Uterus (tissue), 4 donors: ENCODE results near the gene TMEM200A. TPM values are rescaled to one million over a fixed set of nuclear protein-coding genes. Genes with fewer than 3 reads are reported as not detected.
"Not testable (repeated sequence)": the region's sequence is repeated elsewhere in the genome, so short reads cannot be mapped to it uniquely, and the experiment has no call there.

ENCODE experiments used
- DNase-seq, 2 donors: peaks; one replicate each; pipeline ENCODE4 v3.0.0-alpha.2; 2019 to 2020
- H3K27ac ChIP-seq, 2 donors: fragments of 200-600 bp; sonication (generic); 1 replicate in 1 of 2; 2 replicates in 1 of 2; pipeline ENCODE4 v1.5.1; 2016 to 2018
- H3K27me3 ChIP-seq, 2 donors: fragments of 200-600 bp; sonication (generic); one replicate each; pipeline ENCODE4 v1.5.1; 2018 to 2019; ENCODE audit warnings: control low read depth in 1 of 2
- H3K36me3 ChIP-seq, 2 donors: fragments of 200-600 bp; sonication (generic); one replicate each; pipeline ENCODE4 v1.5.1; 2019; ENCODE audit warnings: control low read depth in 1 of 2
- H3K4me1 ChIP-seq, 2 donors: fragments of 200-600 bp; sonication (generic); one replicate each; pipeline ENCODE4 v1.5.1; 2018 to 2019; ENCODE audit warnings: control low read depth in 1 of 2
- H3K4me3 ChIP-seq, 2 donors: fragments of 200-600 bp; sonication (generic); 1 replicate in 1 of 2; 2 replicates in 1 of 2; pipeline ENCODE4 v1.5.1; 2018 to 2019; ENCODE audit warnings: mild to moderate bottlenecking in 1 of 2
- H3K9me3 ChIP-seq, 2 donors: fragments of 200-600 bp; sonication (generic); one replicate each; pipeline ENCODE4 v1.5.1; 2019; ENCODE audit warnings: control low read depth in 1 of 2
- CTCF ChIP-seq, 4 experiments: fragments of 200-600 bp in 2 of 4; fragments of 450-650 bp in 2 of 4; sonication (generic) in 2 of 4; IDR thresholded peaks; one replicate each; pipeline ENCODE4 v1.5.1; 2016 to 2019; ENCODE audit warnings: antibody characterized with exemption in 4 of 4, mild to moderate bottlenecking in 2 of 4, moderate library complexity in 1 of 4
- POLR2A ChIP-seq, 2 donors: fragments of 450-650 bp; IDR thresholded peaks; one replicate each; pipeline ENCODE4 v1.6.1; 2016; ENCODE audit warnings: antibody characterized with exemption in 2 of 2, mild to moderate bottlenecking in 1 of 2, moderate library complexity in 1 of 2
- intact Hi-C: fragments of 100-400 bp; cut with DNase I; formaldehyde crosslinking; loops from one replicate; pipeline ENCODE4 v1.15.1; 2023; ENCODE audit warnings: low total_unique reads
- total RNA-seq, 4 donors: library from RNA; depleted of rRNA in 3 of 4; stranded (reverse); fragments of >200 nt in 3 of 4; gene quantifications; one replicate each; pipeline versions ENCODE4 v1.1.0 to v1.2.4, GENCODE V29; 2014 to 2023
- donor health status: DM: yes; HTN: yes; CAD: no.

The TMEM200A gene
- total RNA-seq, 4 donors from 2014 or later, result 20.9 to 27.9 (median 23.1) TPM

GRCh38 chr6:130326496-130326895, 39.3 kb upstream of the TMEM200A start:
- no peak for TF ChIP-seq CTCF (IDR thresholded peaks at IDR 0.05)
- no peak for TF ChIP-seq POLR2A (IDR thresholded peaks at IDR 0.05)
- H3K9me3 ChIP-seq, result no peaks in the 10 kb centered on the region
- no peak overlapping the region for H3K4me3 ChIP-seq
- intact Hi-C loops, result loop anchor here (10.0 kb wide), 1 partner anchor 518 kb away; no protein-coding TSS in a partner anchor
- DNase-seq, result no peak
- H3K36me3 ChIP-seq, result no peaks in the 10 kb centered on the region
- H3K4me1 ChIP-seq, result no peaks in the 10 kb centered on the region
- no peaks in the 10 kb centered on the region for H3K27me3 ChIP-seq
- no peak overlapping the region for H3K27ac ChIP-seq

- no peak for DNase-seq
- H3K36me3 ChIP-seq, result no peaks in the 10 kb centered on the region
- no peak for TF ChIP-seq CTCF (IDR thresholded peaks at IDR 0.05)
- no peak for TF ChIP-seq POLR2A (IDR thresholded peaks at IDR 0.05)
- H3K27ac ChIP-seq, result no peak overlapping the region
- no peaks in the 10 kb centered on the region for H3K9me3 ChIP-seq
- intact Hi-C loops, result no loop called here
- no peaks in the 10 kb centered on the region for H3K4me1 ChIP-seq
- no peak overlapping the region for H3K4me3 ChIP-seq
- H3K27me3 ChIP-seq, result no peaks in the 10 kb centered on the region
Measured at GRCh38 chr6:130337534-130337933, 28.3 kb upstream of the TMEM200A start.

- H3K27ac ChIP-seq, H3K4me3 ChIP-seq, H3K27me3 ChIP-seq, H3K36me3 ChIP-seq, intact Hi-C loops, H3K4me1 ChIP-seq, H3K9me3 ChIP-seq, DNase-seq: not testable (repeated sequence)
Measured at GRCh38 chr6:130346324-130346723, 19.5 kb upstream of the TMEM200A start.

GRCh38 chr6:130354322-130354721, 11.5 kb upstream of the TMEM200A start:
- Histone ChIP-seq H3K9me3 (no peaks in the 10 kb centered on the region), H3K36me3 (no peaks in the 10 kb centered on the region), H3K4me3 (no peak overlapping the region), H3K27ac (no peak overlapping the region), H3K4me1 (no peaks in the 10 kb centered on the region), H3K27me3 (no peaks in the 10 kb centered on the region)
- no peak for TF ChIP-seq CTCF (IDR thresholded peaks at IDR 0.05)
- TF ChIP-seq POLR2A (IDR thresholded peaks at IDR 0.05), result no peak
- intact Hi-C loops, result no loop called here
- no peak for DNase-seq

GRCh38 chr6:130355572-130355971, 10.2 kb upstream of the TMEM200A start:
- DNase-seq, result no peak
- H3K4me1 ChIP-seq, result no peaks in the 10 kb centered on the region
- no peaks in the 10 kb centered on the region for H3K27me3 ChIP-seq
- no peak overlapping the region for H3K4me3 ChIP-seq
- no peak overlapping the region for H3K27ac ChIP-seq
- TF ChIP-seq CTCF (IDR thresholded peaks at IDR 0.05), result no peak
- no peak for TF ChIP-seq POLR2A (IDR thresholded peaks at IDR 0.05)
- H3K9me3 ChIP-seq, result no peaks in the 10 kb centered on the region
- no peaks in the 10 kb centered on the region for H3K36me3 ChIP-seq
- intact Hi-C loops, result no loop called here

GRCh38 chr6:130357436-130357835, 8.4 kb upstream of the TMEM200A start:
- Histone ChIP-seq H3K27ac (no peak overlapping the region), H3K4me1 (no peaks in the 10 kb centered on the region), H3K4me3 (no peak overlapping the region), H3K9me3 (no peaks in the 10 kb centered on the region), H3K27me3 (no peaks in the 10 kb centered on the region), H3K36me3 (no peaks in the 10 kb centered on the region)
- intact Hi-C loops, result no loop called here
- no peak for TF ChIP-seq CTCF (IDR thresholded peaks at IDR 0.05)
- no peak for TF ChIP-seq POLR2A (IDR thresholded peaks at IDR 0.05)
- no peak for DNase-seq
